Rectal smooth muscle tissue (tissue), 1 donor: Measurements from ENCODE around the gene CDIP1.
A peak's percentile ranks its signal among the peaks of the same experiment; 100 is the strongest.

Source experiments
- H3K27ac ChIP-seq: one replicate; pipeline ENCODE4 v1.7.0; 2013; ENCODE audit warnings: low read depth, low read length, inconsistent platforms
- H3K27me3 ChIP-seq: one replicate; pipeline ENCODE4 v1.7.0; 2013; ENCODE audit warnings: low read length; ENCODE audit not compliant: control insufficient read depth, insufficient read depth
- H3K36me3 ChIP-seq: one replicate; pipeline ENCODE4 v1.7.0; 2013; ENCODE audit warnings: low read length; ENCODE audit not compliant: control insufficient read depth, insufficient read depth
- H3K4me1 ChIP-seq: one replicate; pipeline ENCODE4 v1.7.0; 2013; ENCODE audit warnings: low read length; ENCODE audit not compliant: control insufficient read depth, insufficient read depth
- H3K4me3 ChIP-seq: one replicate; pipeline ENCODE4 v1.7.0; 2013; ENCODE audit warnings: low read length
- H3K9ac ChIP-seq: one replicate; pipeline ENCODE4 v1.7.0; 2013; ENCODE audit warnings: low read length

Gene CDIP1

GRCh38 chr16:4489030-4489429, 49.5 kb downstream of the CDIP1 start:
- peaks cover 6% of the 10 kb centered on the region for H3K36me3 ChIP-seq
- no peak overlapping the region for H3K27ac ChIP-seq
- H3K9ac ChIP-seq = no peak overlapping the region
- no peaks in the 10 kb centered on the region for H3K27me3 ChIP-seq
- H3K4me3 ChIP-seq = no peak overlapping the region
- H3K4me1 ChIP-seq = no peaks in the 10 kb centered on the region

- H3K9ac ChIP-seq = no peak overlapping the region
- no peak overlapping the region for H3K27ac ChIP-seq
- H3K4me1 ChIP-seq = no peaks in the 10 kb centered on the region
- H3K36me3 ChIP-seq = peaks cover 6% of the 10 kb centered on the region
- no peak overlapping the region for H3K4me3 ChIP-seq
- no peaks in the 10 kb centered on the region for H3K27me3 ChIP-seq
Measured at GRCh38 chr16:4488499-4488967, 50.0 kb downstream of the CDIP1 start.

GRCh38 chr16:4487955-4488498, 50.5 kb downstream of the CDIP1 start:
- Histone ChIP-seq H3K27ac (no peak overlapping the region), H3K27me3 (no peaks in the 10 kb centered on the region), H3K36me3 (peaks cover 6% of the 10 kb centered on the region)

GRCh38 chr16:4486126-4486893, 52.3 kb downstream of the CDIP1 start:
- Histone ChIP-seq H3K4me1 (no peaks in the 10 kb centered on the region), H3K9ac (no peak overlapping the region), H3K4me3 (no peak overlapping the region), H3K27ac (no peak overlapping the region), H3K27me3 (no peaks in the 10 kb centered on the region), H3K36me3 (peaks cover 6% of the 10 kb centered on the region)

More at GRCh38 chr16:4487955-4488498, 50.5 kb downstream of the CDIP1 start:
- Histone ChIP-seq H3K9ac (no peak overlapping the region), H3K4me1 (no peaks in the 10 kb centered on the region), H3K4me3 (no peak overlapping the region)

GRCh38 chr16:4481963-4482362, 56.6 kb downstream of the CDIP1 start:
- Histone ChIP-seq H3K27ac (no peak overlapping the region), H3K4me3 (no peak overlapping the region), H3K9ac (no peak overlapping the region), H3K36me3 (peaks cover 6% of the 10 kb centered on the region), H3K4me1 (no peaks in the 10 kb centered on the region), H3K27me3 (no peaks in the 10 kb centered on the region)

- no peak overlapping the region for H3K4me3 ChIP-seq
- H3K27ac ChIP-seq = no peak overlapping the region
- no peaks in the 10 kb centered on the region for H3K4me1 ChIP-seq
- H3K9ac ChIP-seq = no peak overlapping the region
- peaks cover 5% of the 10 kb centered on the region for H3K36me3 ChIP-seq
- H3K27me3 ChIP-seq = no peaks in the 10 kb centered on the region
Measured at GRCh38 chr16:4481526-4481925, 57.0 kb downstream of the CDIP1 start.

GRCh38 chr16:4477966-4478365, 60.6 kb downstream of the CDIP1 start:
- no peak overlapping the region for H3K9ac ChIP-seq
- no peaks in the 10 kb centered on the region for H3K27me3 ChIP-seq
- no peaks in the 10 kb centered on the region for H3K36me3 ChIP-seq
- no peak overlapping the region for H3K4me3 ChIP-seq
- H3K4me1 ChIP-seq = no peaks in the 10 kb centered on the region
- H3K27ac ChIP-seq = no peak overlapping the region

GRCh38 chr16:4475880-4476788, 62.4 kb downstream of the CDIP1 start, which contains the start of gene HMOX2:
Gene HMOX2, plus strand, starts transcription at chr16:4476398. Its CDS starts 29,127 bp downstream, at chr16:4505525.
- Histone ChIP-seq H3K9ac (peak within 1 kb of the TSS; percentile 35), H3K27me3 (no peaks in the 10 kb centered on the region), H3K4me1 (no peaks in the 10 kb centered on the region), H3K27ac (peak within 1 kb of the TSS; percentile 57), H3K36me3 (no peaks in the 10 kb centered on the region), H3K4me3 (peak within 1 kb of the TSS; percentile 87)

- peak within 1 kb of the TSS; percentile 65 for H3K4me3 ChIP-seq
- H3K9ac ChIP-seq = peak within 1 kb of the TSS; percentile 4
- no peaks in the 10 kb centered on the region for H3K27me3 ChIP-seq
- H3K4me1 ChIP-seq = no peaks in the 10 kb centered on the region
- H3K36me3 ChIP-seq = no peaks in the 10 kb centered on the region
- H3K27ac ChIP-seq = peak within 1 kb of the TSS; percentile 57
Measured at GRCh38 chr16:4474192-4474961, 64.2 kb downstream of the CDIP1 start, which contains the start of gene NMRAL1. Gene NMRAL1, minus strand, starts transcription at chr16:4474625. Its CDS starts 493 bp downstream, at chr16:4474132.

- Histone ChIP-seq H3K4me1 (no peaks in the 10 kb centered on the region), H3K4me3 (no peak overlapping the region), H3K36me3 (peaks cover 4% of the 10 kb centered on the region), H3K9ac (no peak overlapping the region), H3K27me3 (no peaks in the 10 kb centered on the region), H3K27ac (no peak overlapping the region)
Measured at GRCh38 chr16:4472880-4473279, 65.7 kb downstream of the CDIP1 start.

- Histone ChIP-seq H3K36me3 (peaks cover 4% of the 10 kb centered on the region), H3K9ac (no peak overlapping the region), H3K27ac (no peak overlapping the region), H3K4me3 (no peak overlapping the region), H3K4me1 (no peaks in the 10 kb centered on the region), H3K27me3 (no peaks in the 10 kb centered on the region)
Measured at GRCh38 chr16:4471869-4472268, 66.7 kb downstream of the CDIP1 start.
